HCT116 (cell line): ENCODE results near the gene IPCEF1. TPM values are rescaled to one million over a fixed set of nuclear protein-coding genes. Genes with fewer than 3 reads are reported as not detected.

Experiments used
- ATAC-seq: fragments of 200-7000 bp; cut with Tn5 transposase; 2 replicates; pipeline ENCODE4 v1.9.1; 2020; ENCODE audit warnings: mild to moderate bottlenecking, moderate library complexity
- BruUV-seq: library from RNA; stranded (reverse); fragments of 400-500 nt; replicated peaks from 2 replicates; lab custom pipeline; 2021; lab: Mats Ljungman, UMichigan
- CTCF ChIA-PET: fragments of 300-600 bp; sonication (Branson Sonifier 250); formaldehyde crosslinking; loops from one replicate; lab custom pipeline; 2021; ENCODE audit warnings: antibody characterized with exemption; lab: Charles Lee
- POLR2A ChIA-PET: fragments of 300-600, 350-600 bp; sonication (Branson Sonifier 250); formaldehyde crosslinking; loops from one replicate; lab custom pipeline; 2021; ENCODE audit warnings: antibody characterized with exemption; lab: Charles Lee
- RAD21 ChIA-PET, 2 experiments: fragments of 300-600 bp; sonication (Branson Sonifier 250); formaldehyde crosslinking; loops; one replicate each; lab custom pipeline; 2023; ENCODE audit warnings: low total read pairs in 2 of 2; ENCODE audit not compliant: uncharacterized antibody in 2 of 2, unreplicated experiment in 2 of 2, low non-redundant PET in 1 of 2; lab: Charles Lee
- DNase-seq: peaks from one replicate; pipeline ENCODE4 v3.0.0-alpha.2; 2010; ENCODE audit warnings: low read depth, low spot score
- H2AFZ ChIP-seq: fragments of 200-600 bp; shearing (Covaris generic), sonication (generic); 2 replicates; pipeline ENCODE4 v1.6.1; 2017; ENCODE audit warnings: low read depth, mixed run types, mixed read lengths, antibody characterized with exemption, low read length; ENCODE audit not compliant: poor library complexity, severe bottlenecking
- H3K27ac ChIP-seq: 2 replicates; pipeline ENCODE4 v1.5.1; 2012; ENCODE audit warnings: low read depth, low read length
- H3K27me3 ChIP-seq: fragments of 200-600 bp; sonication (generic); 2 replicates; pipeline ENCODE4 v1.6.1; 2016; ENCODE audit warnings: mixed run types, low read length, mixed read lengths; ENCODE audit not compliant: insufficient read depth
- H3K36me3 ChIP-seq, 2 experiments: fragments of 200-500 bp in 1 of 2; fragments of 200-600 bp in 1 of 2; sonication (Bioruptor generic) in 1 of 2; sonication (generic) in 1 of 2; 2 replicates each; pipeline versions ENCODE4 v1.5.1 to v1.6.1; 2014 to 2016; ENCODE audit warnings: low read length in 2 of 2, inconsistent platforms in 1 of 2, mixed read lengths in 1 of 2, mixed run types in 1 of 2; ENCODE audit not compliant: insufficient read depth in 2 of 2, control insufficient read depth in 1 of 2
- H3K4me1 ChIP-seq, 2 experiments: fragments of 200-600 bp in 1 of 2; sonication (generic) in 1 of 2; 2 replicates each; pipeline versions ENCODE4 v1.5.1 to v1.6.1; 2012 to 2017; ENCODE audit warnings: low read length in 2 of 2, inconsistent platforms in 1 of 2, mild to moderate bottlenecking in 1 of 2, mixed read lengths in 1 of 2, mixed run types in 1 of 2, moderate library complexity in 1 of 2; ENCODE audit not compliant: insufficient read depth in 2 of 2, control insufficient read depth in 1 of 2
- H3K4me2 ChIP-seq: fragments of 200-600 bp; sonication (generic); 2 replicates; pipeline ENCODE4 v1.6.1; 2017; ENCODE audit warnings: mixed run types, low read length, mixed read lengths
- H3K4me3 ChIP-seq, 2 experiments: fragments of 200-600 bp in 1 of 2; sonication (generic) in 1 of 2; replicated peaks in 1 of 2; 2 replicates each; pipeline ENCODE4 v1.5.1; 2011 to 2016; ENCODE audit warnings: low read length in 2 of 2, control low read depth in 1 of 2, low read depth in 1 of 2, mild to moderate bottlenecking in 1 of 2, mixed read lengths in 1 of 2, mixed run types in 1 of 2
- H3K79me2 ChIP-seq: fragments of 200-600 bp; sonication (generic); 2 replicates; pipeline ENCODE4 v1.6.1; 2017; ENCODE audit warnings: mild to moderate bottlenecking, mixed run types, low read length, moderate library complexity, mixed read lengths; ENCODE audit not compliant: insufficient read depth
- H3K9ac ChIP-seq: fragments of 200-600 bp; sonication (generic); 2 replicates; pipeline ENCODE4 v1.6.1; 2016; ENCODE audit warnings: low read length, mixed read lengths
- H3K9me2 ChIP-seq: fragments of 200-600 bp; sonication (generic), shearing (Covaris generic); 2 replicates; pipeline ENCODE4 v1.6.1; 2017; ENCODE audit warnings: mixed run types, mild to moderate bottlenecking, moderate library complexity; ENCODE audit not compliant: insufficient read depth
- H3K9me3 ChIP-seq, 2 experiments: fragments of 200-500 bp in 1 of 2; fragments of 200-600 bp in 1 of 2; sonication (Bioruptor generic) in 1 of 2; sonication (generic) in 1 of 2; 2 replicates each; pipeline ENCODE4 v1.6.1; 2014 to 2017; ENCODE audit warnings: low read length in 2 of 2, mixed read lengths in 2 of 2, inconsistent platforms in 1 of 2, low read depth in 1 of 2, mild to moderate bottlenecking in 1 of 2, mixed run types in 1 of 2, moderate library complexity in 1 of 2; ENCODE audit not compliant: control insufficient read depth in 1 of 2, insufficient read depth in 1 of 2
- H4K20me1 ChIP-seq: fragments of 200-600 bp; sonication (generic), shearing (Covaris generic); 2 replicates; pipeline ENCODE4 v1.6.1; 2017; ENCODE audit warnings: mixed run types, mild to moderate bottlenecking, moderate library complexity; ENCODE audit not compliant: insufficient read depth
- CBX3 ChIP-seq: IDR thresholded peaks from 2 replicates; pipeline ENCODE4 v1.6.1; 2012; ENCODE audit warnings: low read depth
- CEBPB ChIP-seq: IDR thresholded peaks from 2 replicates; pipeline ENCODE4 v1.6.1; 2012; ENCODE audit warnings: low read depth
- EZH2 ChIP-seq: fragments of 200-600 bp; sonication (generic); IDR thresholded peaks from 2 replicates; pipeline ENCODE4 v1.6.1; 2017; ENCODE audit warnings: antibody characterized with exemption, mixed run types
- EZH2phosphoT487 ChIP-seq: fragments of 200-600 bp; IDR thresholded peaks from 2 replicates; pipeline ENCODE4 v1.6.1; 2018; ENCODE audit warnings: antibody characterized with exemption, borderline replicate concordance
- FOSL1 ChIP-seq: IDR thresholded peaks from 2 replicates; pipeline ENCODE4 v1.6.1; 2012; ENCODE audit warnings: low read depth
- JUND ChIP-seq: IDR thresholded peaks from 2 replicates; pipeline ENCODE4 v1.6.1; 2012
- POLR2AphosphoS5 ChIP-seq: IDR thresholded peaks from 2 replicates; pipeline ENCODE4 v1.6.1; 2011; ENCODE audit warnings: mild to moderate bottlenecking, low read depth, low read length, moderate library complexity
- REST ChIP-seq: IDR thresholded peaks from 2 replicates; pipeline ENCODE4 v1.6.1; 2012; ENCODE audit warnings: low read depth
- YY1 ChIP-seq: IDR thresholded peaks from 2 replicates; pipeline ENCODE4 v1.6.1; 2011; ENCODE audit warnings: low read length, low read depth, moderate library complexity, mild to moderate bottlenecking; ENCODE audit not compliant: insufficient replicate concordance; ENCODE audit errors: extremely low read depth
- ZFX ChIP-seq: fragments of 450-650 bp; IDR thresholded peaks from 2 replicates; pipeline ENCODE4 v1.6.1; 2017
- intact Hi-C: fragments of 100-400 bp; cut with micrococcal nuclease; formaldehyde crosslinking; loops from 2 replicates; pipeline ENCODE4 v1.10.0; 2022
- total RNA-seq: library from RNA; stranded (reverse); gene quantifications from one replicate; pipeline ENCODE4 v1.2.1, GENCODE V29; 2021; ENCODE audit not compliant: unreplicated experiment
- TF ChIP-seq, protein P1 (sequence below), 3 experiments: fragments of 200-600 bp in 1 of 3; sonication (generic) in 1 of 3; IDR thresholded peaks in 2 of 3; conservative IDR thresholded peaks in 1 of 3; 2 replicates each; pipeline ENCODE4 v1.5.1; 2012 to 2017; ENCODE audit warnings: low read depth in 2 of 3, low read length in 2 of 3, antibody characterized with exemption in 1 of 3, borderline replicate concordance in 1 of 3, control low read depth in 1 of 3, mild to moderate bottlenecking in 1 of 3, mixed read lengths in 1 of 3, mixed run types in 1 of 3, moderate library complexity in 1 of 3; ENCODE audit not compliant: insufficient read depth in 1 of 3

Gene IPCEF1
- total RNA-seq, 1 experiment from 2014 or later, result 0.32 TPM

DNA sequence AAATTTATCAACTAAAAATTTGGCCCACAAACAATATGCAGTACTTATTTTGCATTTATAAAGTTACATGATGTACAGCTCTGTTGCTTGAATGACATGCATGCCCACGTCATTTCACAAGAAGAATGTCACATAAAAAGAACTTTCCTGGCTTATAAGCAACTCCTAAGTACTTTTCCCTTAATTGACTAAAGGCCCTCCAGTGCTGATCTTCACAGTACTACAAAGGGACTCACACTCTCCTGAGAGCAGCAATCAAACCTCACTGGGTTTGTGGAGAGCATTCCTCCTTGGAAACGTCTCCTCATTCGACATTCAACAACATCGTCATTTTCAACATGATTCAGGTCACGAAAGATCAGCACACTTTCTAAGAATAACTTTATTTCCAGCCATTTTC is 111.1 kb downstream of the IPCEF1 start:
- H3K27me3 ChIP-seq, result peaks cover 17% of the 10 kb centered on the region; the same call in 1 of the 2 replicates
- POLR2A ChIA-PET, result no interaction called here
- CTCF ChIA-PET, result no interaction called here
- no peak overlapping the region for H3K4me2 ChIP-seq
- H3K4me1 ChIP-seq, result no peaks in the 10 kb centered on the region
- TF ChIP-seq FOSL1, result no peak
- no peak for TF ChIP-seq CEBPB
- TF ChIP-seq, all 23 proteins: peak for 0
- no peak overlapping the region for H2AFZ ChIP-seq
- no peaks in the 10 kb centered on the region for H3K9me3 ChIP-seq
- no peaks in the 10 kb centered on the region for H3K79me2 ChIP-seq
- no peaks in the 10 kb centered on the region for H4K20me1 ChIP-seq
- no peak overlapping the region for H3K4me3 ChIP-seq
- no peaks in the 10 kb centered on the region for H3K9me2 ChIP-seq
- ATAC-seq, result no peak
- H3K27ac ChIP-seq, result no peak overlapping the region
- H3K9ac ChIP-seq, result no peak overlapping the region
- RAD21 ChIA-PET, result no interaction called here
- H3K36me3 ChIP-seq, result no peaks in the 10 kb centered on the region
- intact Hi-C loops, result no loop called here
- DNase-seq, result no peak
- no TSS peak for BruUV-seq

GRCh38 chr6:154243793-154244750 is 112.5 kb downstream of the IPCEF1 start:
- no peak overlapping the region for H3K4me3 ChIP-seq
- H3K27me3 ChIP-seq, result peaks cover 17% of the 10 kb centered on the region; the same call in 1 of the 2 replicates
- TF ChIP-seq CBX3 (no peak), ZFX (no peak), JUND (no peak), FOSL1 (no peak), REST (no peak), EZH2 (no peak), POLR2AphosphoS5 (no peak), EZH2phosphoT487 (no peak), YY1 (no peak)
- TF ChIP-seq, protein P1, sequence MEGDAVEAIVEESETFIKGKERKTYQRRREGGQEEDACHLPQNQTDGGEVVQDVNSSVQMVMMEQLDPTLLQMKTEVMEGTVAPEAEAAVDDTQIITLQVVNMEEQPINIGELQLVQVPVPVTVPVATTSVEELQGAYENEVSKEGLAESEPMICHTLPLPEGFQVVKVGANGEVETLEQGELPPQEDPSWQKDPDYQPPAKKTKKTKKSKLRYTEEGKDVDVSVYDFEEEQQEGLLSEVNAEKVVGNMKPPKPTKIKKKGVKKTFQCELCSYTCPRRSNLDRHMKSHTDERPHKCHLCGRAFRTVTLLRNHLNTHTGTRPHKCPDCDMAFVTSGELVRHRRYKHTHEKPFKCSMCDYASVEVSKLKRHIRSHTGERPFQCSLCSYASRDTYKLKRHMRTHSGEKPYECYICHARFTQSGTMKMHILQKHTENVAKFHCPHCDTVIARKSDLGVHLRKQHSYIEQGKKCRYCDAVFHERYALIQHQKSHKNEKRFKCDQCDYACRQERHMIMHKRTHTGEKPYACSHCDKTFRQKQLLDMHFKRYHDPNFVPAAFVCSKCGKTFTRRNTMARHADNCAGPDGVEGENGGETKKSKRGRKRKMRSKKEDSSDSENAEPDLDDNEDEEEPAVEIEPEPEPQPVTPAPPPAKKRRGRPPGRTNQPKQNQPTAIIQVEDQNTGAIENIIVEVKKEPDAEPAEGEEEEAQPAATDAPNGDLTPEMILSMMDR (IDR thresholded peaks at IDR 0.05 in 2 of 3, conservative IDR thresholded peaks at IDR 0.05 in 1 of 3; ENCODE audit: borderline replicate concordance in 1 of 3, insufficient read depth in 1 of 3, low read depth in 2 of 3, low read length in 2 of 3), result no peak
- TF ChIP-seq, all 23 proteins: peak for 0
- Histone ChIP-seq H3K4me1 (peaks cover 0 to 5% of the 10 kb centered on the region in 2 experiments; a peak in 2 of 4 replicates), H3K27ac (no peak overlapping the region), H3K9ac (no peak overlapping the region), H3K79me2 (no peaks in the 10 kb centered on the region), H4K20me1 (no peaks in the 10 kb centered on the region), H3K9me3 (no peaks in the 10 kb centered on the region), H3K4me2 (no peak overlapping the region), H2AFZ (no peak overlapping the region), H3K9me2 (no peaks in the 10 kb centered on the region), H3K36me3 (no peaks in the 10 kb centered on the region)
- no peak for ATAC-seq
- no TSS peak for BruUV-seq
- DNase-seq, result no peak
- ChIA-PET RAD21 (no interaction called here), POLR2A (interaction anchor here (0.6 kb wide), 1 partner anchor 11 kb away, joined by 4 read pairs; no protein-coding TSS in a partner anchor), CTCF (no interaction called here)
- intact Hi-C loops, result no loop called here
